H9 (cell line): ENCODE measurements around the gene ARL14EPL. TPM values are rescaled to one million over a fixed set of nuclear protein-coding genes. Genes with fewer than 3 reads are reported as not detected.

Experiments used
- DNase-seq: peaks from one replicate; pipeline ENCODE4 v3.0.0-alpha.2; 2017
- H2AFZ ChIP-seq: one replicate; pipeline ENCODE4 v1.6.1; 2013; ENCODE audit warnings: mild to moderate bottlenecking, low read length, control low read depth, moderate library complexity
- H2AK5ac ChIP-seq: 2 replicates; pipeline ENCODE4 v1.6.1; 2013; ENCODE audit warnings: low read length, control low read depth, mixed read lengths; ENCODE audit not compliant: insufficient read length
- H2BK120ac ChIP-seq: one replicate; pipeline ENCODE4 v1.6.1; 2013; ENCODE audit warnings: low read depth, mild to moderate bottlenecking, low read length, control low read depth, inconsistent platforms; ENCODE audit not compliant: poor library complexity, severe bottlenecking
- H2BK12ac ChIP-seq: 2 replicates; pipeline ENCODE4 v1.6.1; 2013; ENCODE audit warnings: low read length, control low read depth, mixed read lengths, low read depth; ENCODE audit not compliant: insufficient read length
- H2BK15ac ChIP-seq: 2 replicates; pipeline ENCODE4 v1.6.1; 2013; ENCODE audit warnings: low read depth, low read length, control low read depth
- H2BK20ac ChIP-seq: one replicate; pipeline ENCODE4 v1.6.1; 2013; ENCODE audit warnings: low read depth, mild to moderate bottlenecking, low read length, control low read depth, inconsistent platforms; ENCODE audit not compliant: poor library complexity, severe bottlenecking
- H2BK5ac ChIP-seq: 2 replicates; pipeline ENCODE4 v1.6.1; 2013; ENCODE audit warnings: low read length, control low read depth, mixed read lengths; ENCODE audit not compliant: insufficient read length
- H3K14ac ChIP-seq: 2 replicates; pipeline ENCODE4 v1.6.1; 2013; ENCODE audit warnings: low read length, control low read depth; ENCODE audit not compliant: insufficient read depth
- H3K18ac ChIP-seq: 2 replicates; pipeline ENCODE4 v1.6.1; 2013; ENCODE audit warnings: low read depth, mild to moderate bottlenecking, mixed read lengths, low read length, control low read depth; ENCODE audit not compliant: insufficient read length
- H3K23ac ChIP-seq: 2 replicates; pipeline ENCODE4 v1.6.1; 2013; ENCODE audit warnings: low read length, control low read depth, mixed read lengths, low read depth; ENCODE audit not compliant: insufficient read length
- H3K23me2 ChIP-seq: 2 replicates; pipeline ENCODE4 v1.6.1; 2013; ENCODE audit warnings: low read depth, mild to moderate bottlenecking, mixed read lengths, low read length, control low read depth; ENCODE audit not compliant: insufficient read length, poor library complexity, severe bottlenecking
- H3K27ac ChIP-seq: 2 replicates; pipeline ENCODE4 v1.5.1; 2013; ENCODE audit warnings: low read length, control low read depth, mixed read lengths, low read depth; ENCODE audit not compliant: insufficient read length
- H3K27me3 ChIP-seq: 2 replicates; pipeline ENCODE4 v1.6.1; 2013; ENCODE audit warnings: low read length, control low read depth, inconsistent platforms; ENCODE audit not compliant: insufficient read depth
- H3K4ac ChIP-seq: 2 replicates; pipeline ENCODE4 v1.6.1; 2013; ENCODE audit warnings: low read depth, mild to moderate bottlenecking, control low read depth, inconsistent platforms, low read length, moderate library complexity
- H3K4me1 ChIP-seq: 2 replicates; pipeline ENCODE4 v1.6.1; 2013; ENCODE audit warnings: low read length, control low read depth, inconsistent platforms; ENCODE audit not compliant: insufficient read depth
- H3K4me2 ChIP-seq: 2 replicates; pipeline ENCODE4 v1.6.1; 2013; ENCODE audit warnings: low read length, control low read depth, mixed read lengths; ENCODE audit not compliant: insufficient read length, insufficient read depth
- H3K56ac ChIP-seq: 2 replicates; pipeline ENCODE4 v1.6.1; 2013; ENCODE audit warnings: low read depth, mild to moderate bottlenecking, mixed read lengths, low read length, control low read depth; ENCODE audit not compliant: insufficient read length
- H3K79me1 ChIP-seq: 2 replicates; pipeline ENCODE4 v1.6.1; 2013; ENCODE audit warnings: low read depth, mild to moderate bottlenecking, moderate library complexity, low read length, control low read depth, inconsistent platforms; ENCODE audit not compliant: insufficient read depth, poor library complexity, severe bottlenecking
- H3K79me2 ChIP-seq: 2 replicates; pipeline ENCODE4 v1.6.1; 2013; ENCODE audit warnings: low read length, control low read depth, inconsistent platforms; ENCODE audit not compliant: insufficient read depth
- H3K9ac ChIP-seq: 2 replicates; pipeline ENCODE4 v1.6.1; 2013; ENCODE audit warnings: low read length, control low read depth, mixed read lengths; ENCODE audit not compliant: insufficient read length; ENCODE audit errors: extremely low read depth
- H3K9me3 ChIP-seq: one replicate; pipeline ENCODE4 v1.6.1; 2013; ENCODE audit warnings: low read depth, low read length, inconsistent platforms; ENCODE audit not compliant: control insufficient read depth
- H3T11ph ChIP-seq: one replicate; pipeline ENCODE4 v1.6.1; 2013; ENCODE audit warnings: mild to moderate bottlenecking, low read length, control low read depth, inconsistent platforms
- H4K20me1 ChIP-seq: one replicate; pipeline ENCODE4 v1.6.1; 2013; ENCODE audit not compliant: control insufficient read depth, insufficient read length, insufficient read depth
- H4K5ac ChIP-seq: 2 replicates; pipeline ENCODE4 v1.6.1; 2013; ENCODE audit warnings: low read depth, mild to moderate bottlenecking, mixed read lengths, low read length, control low read depth; ENCODE audit not compliant: insufficient read length
- H4K8ac ChIP-seq: replicated peaks from 2 replicates; pipeline ENCODE4 v1.6.1; 2013; ENCODE audit warnings: low read length, control low read depth, mixed read lengths, low read depth; ENCODE audit not compliant: insufficient read length
- H4K91ac ChIP-seq: 2 replicates; pipeline ENCODE4 v1.6.1; 2013; ENCODE audit warnings: low read depth, mild to moderate bottlenecking, moderate library complexity, mixed read lengths, low read length, control low read depth; ENCODE audit not compliant: insufficient read length
- H3K27ac Mint-ChIP-seq, 3 experiments: 2 replicates in 2 of 3; 3 replicates in 1 of 3; pipeline ENCODE4 v1.8.0; 2020 to 2021; ENCODE audit warnings: mixed read lengths in 3 of 3, mild to moderate bottlenecking in 1 of 3, moderate library complexity in 1 of 3
- H3K27me3 Mint-ChIP-seq: 2 replicates; pipeline ENCODE4 v1.8.0; 2021; ENCODE audit warnings: low read depth, mild to moderate bottlenecking, moderate library complexity, mixed read lengths
- H3K36me3 Mint-ChIP-seq, 3 experiments: 2 replicates in 2 of 3; 3 replicates in 1 of 3; pipeline ENCODE4 v1.8.0; 2020 to 2021; ENCODE audit warnings: low read depth in 3 of 3, mixed read lengths in 3 of 3; ENCODE audit not compliant: insufficient read depth in 1 of 3
- H3K4me1 Mint-ChIP-seq, 2 experiments: 2 replicates each; pipeline ENCODE4 v1.8.0; 2020; ENCODE audit warnings: mixed read lengths in 2 of 2
- H3K4me3 Mint-ChIP-seq, 2 experiments: 2 replicates in 1 of 2; 3 replicates in 1 of 2; pipeline ENCODE4 v1.8.0; 2020 to 2021; ENCODE audit warnings: mild to moderate bottlenecking in 2 of 2, mixed read lengths in 2 of 2, moderate library complexity in 1 of 2
- H3K9me3 Mint-ChIP-seq, 2 experiments: 2 replicates in 1 of 2; 3 replicates in 1 of 2; pipeline ENCODE4 v1.8.0; 2020; ENCODE audit warnings: mild to moderate bottlenecking in 2 of 2, mixed read lengths in 2 of 2, moderate library complexity in 1 of 2
- WGBS: extraction: QIAGEN DNeasy Blood & Tissue Kit; methylation state at CpG from one replicate; pipeline ENCODE4 v1.1.7; 2013; ENCODE audit warnings: missing lambda C conversion rate, low lambda C conversion rate, mixed read lengths; ENCODE audit not compliant: insufficient read length; ENCODE audit errors: extremely low coverage; 5-methylcytosine and 5-hydroxymethylcytosine counted together
- total RNA-seq: library from RNA; stranded (reverse); gene quantifications from 2 replicates; pipeline ENCODE4 v1.2.1, GENCODE V29; 2021
- TF ChIP-seq, protein P1 (sequence below): fragments of 200-600 bp; sonication (generic); conservative IDR thresholded peaks from 3 replicates; pipeline ENCODE4 v1.8.0; 2021; ENCODE audit warnings: antibody characterized with exemption, mild to moderate bottlenecking

The ARL14EPL gene
- total RNA-seq, 1 experiment from 2014 or later = not detected

DNA sequence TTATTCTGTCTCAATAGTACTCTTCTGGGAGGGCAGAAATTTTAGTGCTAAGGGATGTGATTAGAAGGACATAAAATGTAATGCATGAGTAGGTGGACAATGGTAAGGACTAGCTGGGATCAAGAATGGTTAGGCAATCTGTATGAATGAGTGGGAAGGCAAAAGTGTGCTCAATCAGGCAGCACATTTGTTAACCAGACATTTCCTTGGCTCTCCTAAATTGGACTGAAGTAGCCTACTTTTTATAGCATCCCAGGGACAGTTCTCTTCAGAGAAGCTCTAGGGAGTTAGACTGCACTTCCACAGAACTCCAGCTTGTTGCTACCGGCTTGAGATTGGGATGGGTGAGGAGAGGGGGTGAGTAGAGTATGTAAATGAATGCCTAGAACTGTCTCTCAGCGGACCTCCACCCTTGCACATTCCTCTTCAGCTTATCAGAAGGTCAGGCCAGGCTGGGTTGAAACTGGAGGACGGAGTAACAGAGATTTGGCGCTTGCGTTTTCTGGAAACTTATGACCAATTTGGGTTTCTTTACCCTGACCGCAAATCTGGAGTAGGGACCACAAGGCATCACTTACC, 19.0 kb upstream of the ARL14EPL start:
- no peaks in the 10 kb centered on the region for H3K9me3 ChIP-seq
- no peaks in the 10 kb centered on the region; the same call in 1 of the 2 replicates for H3K79me2 ChIP-seq
- no peak overlapping the region for H3K18ac ChIP-seq
- no peak overlapping the region for H2BK15ac ChIP-seq
- H3K4me1 ChIP-seq = no peaks in the 10 kb centered on the region
- H3K14ac ChIP-seq = no peak overlapping the region
- H4K20me1 ChIP-seq = no peaks in the 10 kb centered on the region
- TF ChIP-seq, protein P1, sequence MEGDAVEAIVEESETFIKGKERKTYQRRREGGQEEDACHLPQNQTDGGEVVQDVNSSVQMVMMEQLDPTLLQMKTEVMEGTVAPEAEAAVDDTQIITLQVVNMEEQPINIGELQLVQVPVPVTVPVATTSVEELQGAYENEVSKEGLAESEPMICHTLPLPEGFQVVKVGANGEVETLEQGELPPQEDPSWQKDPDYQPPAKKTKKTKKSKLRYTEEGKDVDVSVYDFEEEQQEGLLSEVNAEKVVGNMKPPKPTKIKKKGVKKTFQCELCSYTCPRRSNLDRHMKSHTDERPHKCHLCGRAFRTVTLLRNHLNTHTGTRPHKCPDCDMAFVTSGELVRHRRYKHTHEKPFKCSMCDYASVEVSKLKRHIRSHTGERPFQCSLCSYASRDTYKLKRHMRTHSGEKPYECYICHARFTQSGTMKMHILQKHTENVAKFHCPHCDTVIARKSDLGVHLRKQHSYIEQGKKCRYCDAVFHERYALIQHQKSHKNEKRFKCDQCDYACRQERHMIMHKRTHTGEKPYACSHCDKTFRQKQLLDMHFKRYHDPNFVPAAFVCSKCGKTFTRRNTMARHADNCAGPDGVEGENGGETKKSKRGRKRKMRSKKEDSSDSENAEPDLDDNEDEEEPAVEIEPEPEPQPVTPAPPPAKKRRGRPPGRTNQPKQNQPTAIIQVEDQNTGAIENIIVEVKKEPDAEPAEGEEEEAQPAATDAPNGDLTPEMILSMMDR = no peak
- H3K79me1 ChIP-seq = no peaks in the 10 kb centered on the region
- WGBS = no CpG with 5 or more reads among the region's 6 CpGs
- no peaks in the 10 kb centered on the region for H3K27me3 ChIP-seq
- no peak overlapping the region for H3K9ac ChIP-seq
- H3K23ac ChIP-seq = no peak overlapping the region
- H3K36me3 Mint-ChIP-seq = no peaks in the 10 kb centered on the region
- H2BK20ac ChIP-seq = no peak overlapping the region
- H4K8ac ChIP-seq = no peak overlapping the region
- no peak overlapping the region for H3K56ac ChIP-seq
- no peak for DNase-seq
- H3K9me3 Mint-ChIP-seq = no peaks in the 10 kb centered on the region
- H2BK5ac ChIP-seq = no peak overlapping the region
- H2BK120ac ChIP-seq = no peak overlapping the region
- H3K4me2 ChIP-seq = no peak overlapping the region
- no peak overlapping the region for H3K27ac ChIP-seq
- H4K91ac ChIP-seq = no peak overlapping the region
- H3K4me1 Mint-ChIP-seq = no peaks in the 10 kb centered on the region
- H3K23me2 ChIP-seq = no peaks in the 10 kb centered on the region
- H2AFZ ChIP-seq = no peak overlapping the region
- no peak overlapping the region for H3T11ph ChIP-seq
- H3K4ac ChIP-seq = no peak overlapping the region
- no peak overlapping the region for H3K4me3 Mint-ChIP-seq
- no peak overlapping the region for H2AK5ac ChIP-seq
- no peak overlapping the region for H4K5ac ChIP-seq
- H3K27ac Mint-ChIP-seq = no peak overlapping the region
- no peaks in the 10 kb centered on the region for H3K27me3 Mint-ChIP-seq
- H2BK12ac ChIP-seq = no peak overlapping the region
